Epithelial cell of alveolus of lung (primary cell): ENCODE measurements around the gene FOLR1. TPM values are rescaled to one million over a fixed set of nuclear protein-coding genes. Genes with fewer than 3 reads are reported as not detected.

ENCODE experiments used
- total RNA-seq: library from RNA; depleted of rRNA; stranded (reverse); fragments of >200 nt; gene quantifications from 2 replicates; pipeline ENCODE4 v1.2.1, GENCODE V29; 2015

FOLR1 gene
- total RNA-seq = not detected in 2 replicates

GRCh38 chr11:72191961-72192381, at the start of gene FOLR1:
Gene FOLR1 (plus strand): TSS chr11:72192140. CDS start chr11:72192174, 34 bp downstream.

GRCh38 chr11:72216638-72217037, 24.7 kb downstream of the FOLR1 start, which contains the start of gene FOLR2:
Gene FOLR2 (plus strand): TSS chr11:72216794. CDS start chr11:72218585, 1,791 bp downstream.

GRCh38 chr11:72224564-72225410, 32.8 kb downstream of the FOLR1 start, which contains the start of gene INPPL1:
Gene INPPL1 (plus strand): TSS chr11:72224767. CDS start chr11:72224985, 218 bp downstream.

DNA sequence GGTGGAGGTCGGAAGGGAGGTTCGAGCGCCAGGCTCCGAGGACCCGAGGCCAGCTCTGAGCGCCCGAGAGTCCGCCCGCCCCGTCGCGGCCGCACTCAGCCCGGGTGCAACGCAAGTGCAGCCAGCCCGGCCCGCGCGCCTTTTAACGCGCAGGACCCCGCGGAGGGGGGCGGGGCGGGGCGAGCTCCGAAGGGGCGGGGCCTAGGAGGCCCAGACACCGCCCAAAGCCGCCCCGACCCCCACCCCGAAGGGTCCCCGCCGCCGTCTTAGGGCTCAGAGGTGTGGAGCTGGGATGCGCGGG, 52.1 kb downstream of the FOLR1 start, which contains the start of gene PHOX2A:
PHOX2A (minus strand) TSS at position 117 of the 301 bp plus-strand sequence. CDS start 172 bp downstream, outside the sequence.

Other genes with a start within 250 kb of the FOLR1 start
- gene IL18BP, start 193.2 kb upstream of the FOLR1 start, total RNA-seq = 0.65 and 4.2 TPM in 2 replicates
- gene NUMA1, start 111.6 kb upstream of the FOLR1 start, total RNA-seq = 107 and 204 TPM in 2 replicates
- 3.0 and 3.6 TPM in 2 replicates for gene LRRC51, start 111.3 kb upstream of the FOLR1 start, total RNA-seq
- gene LAMTOR1, start 88.8 kb upstream of the FOLR1 start, total RNA-seq = 136 and 143 TPM in 2 replicates
- not detected in 2 replicates for gene TOMT, start 86.2 kb upstream of the FOLR1 start, total RNA-seq
- 14.7 and 25.6 TPM in 2 replicates for gene ANAPC15, start 79.4 kb upstream of the FOLR1 start, total RNA-seq
- gene FOLR3, start 56.4 kb upstream of the FOLR1 start, total RNA-seq = not detected in 2 replicates
- gene FOLR2, start 24.7 kb downstream of the FOLR1 start, total RNA-seq = not detected in 2 replicates
- 47.1 and 57.1 TPM in 2 replicates for gene INPPL1, start 32.6 kb downstream of the FOLR1 start, total RNA-seq
- not detected in 2 replicates for gene PHOX2A, start 52.0 kb downstream of the FOLR1 start, total RNA-seq
- 24.9 and 30.5 TPM in 2 replicates for gene CLPB, start 242.4 kb downstream of the FOLR1 start, total RNA-seq